Measurements from ENCODE around the gene S100B.

- TF ChIP-seq POLR2AphosphoS5 (IDR thresholded peaks at IDR 0.05), result peak; percentile 92 to 99 (median 96)
- TF ChIP-seq CTCF (IDR thresholded peaks at IDR 0.05), result peak in 2 of 5 experiments; percentile 4 to 45
These were observed 30.7 kb upstream of the S100B start, which contains the start of gene PRMT2 for GRCh38 chr21:46635324-46636180.

All from transverse colon (tissue), 4 donors.